GM12878 (cell line): Measurements from ENCODE around the gene TOX2. TPM values are rescaled to one million over a fixed set of nuclear protein-coding genes. Genes with fewer than 3 reads are reported as not detected.

ENCODE experiments used
- ATAC-seq: fragments of 200-7000 bp; cut with Tn5 transposase; 3 replicates; pipeline ENCODE4 v1.9.1; 2020; ENCODE audit warnings: mild to moderate bottlenecking, moderate library complexity
- BruUV-seq: library from RNA; stranded (reverse); fragments of 400-500 nt; replicated peaks from 2 replicates; lab custom pipeline; 2021; lab: Mats Ljungman, UMichigan
- CTCF ChIA-PET: fragments of 300-600 bp; sonication (Branson Sonifier 250); formaldehyde crosslinking; extraction: SDS; loops from one replicate; lab custom pipeline; 2021; ENCODE audit warnings: inconsistent platforms; lab: Yijun Ruan, JAX
- POLR2A ChIA-PET: fragments of 350-600 bp; formaldehyde crosslinking; extraction: SDS; loops from one replicate; lab custom pipeline; 2021; ENCODE audit warnings: inconsistent platforms; lab: Charles Lee
- RAD21 ChIA-PET: fragments of 300-600 bp; sonication (Branson Sonifier 250); formaldehyde crosslinking; loops from one replicate; lab custom pipeline; 2023; ENCODE audit warnings: antibody characterized with exemption; ENCODE audit not compliant: unreplicated experiment; lab: Charles Lee
- SMC1A ChIA-PET: fragments of 300-600 bp; sonication (Branson Sonifier 250); formaldehyde crosslinking; loops from one replicate; lab custom pipeline; 2023; ENCODE audit not compliant: unreplicated experiment, uncharacterized antibody; lab: Charles Lee
- DNase-seq: peaks from one replicate; pipeline ENCODE4 v3.0.0-alpha.2; 2011; ENCODE audit warnings: low read depth, low spot score
- FAIRE-seq: peaks from 3 replicates; lab custom pipeline; 2011; peaks lifted over from hg19 to GRCh38; lab: Jason Lieb, UNC
- H2AFZ ChIP-seq: 2 replicates; pipeline ENCODE4 v1.6.0; 2011; ENCODE audit warnings: low read depth, low read length, control low read depth; ENCODE audit not compliant: control insufficient read depth
- H3K27ac ChIP-seq: 2 replicates; pipeline ENCODE4 v1.5.1; 2011; ENCODE audit warnings: control low read depth; ENCODE audit not compliant: control insufficient read depth, insufficient read depth
- H3K27me3 ChIP-seq, 2 experiments: replicated peaks in 1 of 2; 2 replicates each; pipeline versions ENCODE4 v1.6.0 to v1.6.1; 2011; ENCODE audit warnings: low read length in 1 of 2; ENCODE audit not compliant: control insufficient read depth in 2 of 2, insufficient read depth in 2 of 2
- H3K36me3 ChIP-seq, 2 experiments: 2 replicates each; pipeline ENCODE4 v1.5.1; 2011; ENCODE audit warnings: low read length in 1 of 2; ENCODE audit not compliant: control insufficient read depth in 2 of 2, insufficient read depth in 2 of 2
- H3K4me1 ChIP-seq: 2 replicates; pipeline ENCODE4 v1.6.1; 2011; ENCODE audit warnings: mild to moderate bottlenecking, low read length, moderate library complexity, mixed read lengths; ENCODE audit not compliant: control insufficient read depth, insufficient read depth
- H3K4me2 ChIP-seq: 2 replicates; pipeline ENCODE4 v1.6.0; 2011; ENCODE audit warnings: control low read depth; ENCODE audit not compliant: control insufficient read depth, insufficient read depth
- H3K4me3 ChIP-seq: fragments of 200-600 bp; sonication (generic); 2 replicates; pipeline ENCODE4 v1.5.1; 2016
- H3K79me2 ChIP-seq: 2 replicates; pipeline ENCODE4 v1.6.0; 2011; ENCODE audit warnings: low read length; ENCODE audit not compliant: control insufficient read depth, insufficient read depth
- H3K9ac ChIP-seq: 2 replicates; pipeline ENCODE4 v1.8.0; 2011; ENCODE audit warnings: low read length, control low read depth, mixed read lengths; ENCODE audit not compliant: control insufficient read depth, insufficient read depth
- H3K9me3 ChIP-seq: replicated peaks from 3 replicates; pipeline ENCODE4 v1.5.1; 2011; ENCODE audit warnings: mild to moderate bottlenecking, low read length; ENCODE audit not compliant: control insufficient read depth, insufficient read depth
- H4K20me1 ChIP-seq: 2 replicates; pipeline ENCODE4 v1.6.0; 2011; ENCODE audit not compliant: control insufficient read depth, insufficient read depth
- FOXM1 ChIP-seq: IDR thresholded peaks from 2 replicates; pipeline ENCODE4 v1.6.1; 2012; ENCODE audit warnings: low read depth, mild to moderate bottlenecking, inconsistent platforms, low read length, moderate library complexity
- MEF2B ChIP-seq: fragments of 450-650 bp; IDR thresholded peaks from 2 replicates; pipeline ENCODE4 v1.6.1; 2018; ENCODE audit warnings: mild to moderate bottlenecking, moderate library complexity; ENCODE audit not compliant: partially characterized antibody, poor library complexity, severe bottlenecking
- NFYA ChIP-seq: IDR thresholded peaks from 2 replicates; pipeline ENCODE4 v1.6.1; 2011; ENCODE audit warnings: low read depth, mild to moderate bottlenecking, low read length, improper control_type of control experiment, borderline replicate concordance
- NR2F1 ChIP-seq: fragments of 450-650 bp; conservative IDR thresholded peaks from 2 replicates; pipeline ENCODE4 v1.6.1; 2017; ENCODE audit warnings: mild to moderate bottlenecking
- RAD51 ChIP-seq: fragments of 450-650 bp; IDR thresholded peaks from 2 replicates; pipeline ENCODE4 v1.6.1; 2016; ENCODE audit warnings: moderate library complexity, mild to moderate bottlenecking, inconsistent platforms
- SUZ12 ChIP-seq: fragments of 200-600 bp; sonication (generic); IDR thresholded peaks from one replicate; pipeline ENCODE4 v1.6.1; 2018; ENCODE audit warnings: antibody characterized with exemption, mild to moderate bottlenecking; ENCODE audit not compliant: unreplicated experiment
- WGBS: methylation state at CpG from one replicate; pipeline ENCODE4 v1.1.6; 2016; ENCODE audit warnings: low lambda C conversion rate; ENCODE audit not compliant: insufficient replicate concordance, insufficient coverage; ENCODE audit errors: missing lambda C conversion rate; 5-methylcytosine and 5-hydroxymethylcytosine counted together
- in situ Hi-C: fragments of 300-500 bp; cut with MboI; formaldehyde crosslinking; loops from 9 replicates; pipeline ENCODE4 v1.14.3; 2018; ENCODE audit warnings: mixed read lengths
- intact Hi-C: fragments of 100-400 bp; cut with micrococcal nuclease; formaldehyde crosslinking; loops from one replicate; pipeline ENCODE4 v1.14.2; 2022; ENCODE audit not compliant: unreplicated experiment
- polyA plus RNA-seq, 11 experiments: library from polyadenylated mRNA; depleted of rRNA in 4 of 11; unstranded in 6 of 11; stranded (reverse) in 5 of 11; fragments of >200 nt; fragmentation: Nextera tagmentation in 4 of 11; fragmentation: Illumina TruSeq in 1 of 11; extraction: Ambion mirVana in 4 of 11; extraction: Trizol in 1 of 11; gene quantifications; 1 replicate in 1 of 11; 2 replicates in 10 of 11; pipeline versions ENCODE4 v1.2.1 to v1.2.3, GENCODE V29; 2011 to 2016; ENCODE audit warnings: inconsistent platforms in 2 of 11, missing spikeins in 2 of 11, low read depth in 1 of 11
- total RNA-seq, 4 experiments: library from RNA; depleted of rRNA in 3 of 4; stranded (reverse); fragments of >200 nt in 3 of 4; fragmentation: Illumina TruSeq in 1 of 4; extraction: Trizol in 1 of 4; gene quantifications; 2 replicates each; pipeline versions ENCODE4 v1.2.1 to v1.2.3, GENCODE V29; 2013 to 2021

TOX2 gene
- total and polyA plus RNA-seq, 10 of the 15 experiments (the other 5 are each of a cell fraction or from before 2014, with no cell fraction given): 2.6 to 40.5 (median 7.9) TPM

GRCh38 chr20:44080064-44080463 lies 165.4 kb downstream of the TOX2 start:
- no TSS peak for BruUV-seq
- FAIRE-seq (no peak), ATAC-seq (no peak), DNase-seq (no peak)
- Histone ChIP-seq H4K20me1 (no peaks in the 10 kb centered on the region), H3K4me3 (no peak overlapping the region), H3K79me2 (no peaks in the 10 kb centered on the region), H2AFZ (no peak overlapping the region), H3K36me3 (no peaks in the 10 kb centered on the region), H3K27ac (no peak overlapping the region), H3K4me1 (0 out of 2 replicates have a peak, but pooled peaks cover 4% of the 10 kb centered on the region), H3K4me2 (no peak overlapping the region), H3K27me3 (no peaks in the 10 kb centered on the region), H3K9ac (no peak overlapping the region), H3K9me3 (no peaks in the 10 kb centered on the region)
- ChIA-PET RAD21 (interaction anchor here (0.6 to 10.1 kb wide), 33 partner anchors 8 to 631 kb away, joined by 3 to 182 read pairs (median 4); partner anchors contain the start of gene FITM2), POLR2A (interaction anchor here (0.6 to 3.0 kb wide), 2 partner anchors 19 to 330 kb away, joined by 3 to 15 read pairs; no protein-coding TSS in a partner anchor), SMC1A (interaction anchor here (0.7 to 7.9 kb wide), 30 partner anchors 8 to 631 kb away, joined by 3 to 164 read pairs (median 5); partner anchors contain the start of gene IFT52), CTCF (interaction anchor here (0.6 to 16.0 kb wide), 49 partner anchors 8 to 628 kb away, joined by 3 to 223 read pairs (median 4); no protein-coding TSS in a partner anchor)
- intact Hi-C loops: loop anchor here (1.0 to 5.0 kb wide), 6 partner anchors 24 to 398 kb away; no protein-coding TSS in a partner anchor
- TF ChIP-seq NFYA (no peak), NR2F1 (no peak), MEF2B (no peak), SUZ12 (no peak), RAD51 (no peak), FOXM1 (no peak)
- 79% methylated on average over 10 of the region's 10 CpGs for WGBS
- in situ Hi-C loops: loop anchor here (5.0 kb wide), 3 partner anchors 328 to 628 kb away; no protein-coding TSS in a partner anchor
